Suprapubic skin (tissue), 3 donors: ENCODE data around the gene PSMF1.

Source experiments
- POLR2AphosphoS5 ChIP-seq, 3 donors: sonication (generic); formaldehyde crosslinking; IDR thresholded peaks; one replicate each; pipeline ENCODE4 v1.6.1; 2017; ENCODE audit warnings: antibody characterized with exemption in 3 of 3
- TF ChIP-seq, protein P1 (sequence below), 2 donors: fragments of 200-600 bp in 1 of 2; fragments of 450-650 bp in 1 of 2; sonication (generic) in 1 of 2; IDR thresholded peaks; one replicate each; pipeline ENCODE4 v1.5.1; 2016 to 2019; ENCODE audit warnings: antibody characterized with exemption in 2 of 2, mild to moderate bottlenecking in 1 of 2, moderate library complexity in 1 of 2

DNA sequence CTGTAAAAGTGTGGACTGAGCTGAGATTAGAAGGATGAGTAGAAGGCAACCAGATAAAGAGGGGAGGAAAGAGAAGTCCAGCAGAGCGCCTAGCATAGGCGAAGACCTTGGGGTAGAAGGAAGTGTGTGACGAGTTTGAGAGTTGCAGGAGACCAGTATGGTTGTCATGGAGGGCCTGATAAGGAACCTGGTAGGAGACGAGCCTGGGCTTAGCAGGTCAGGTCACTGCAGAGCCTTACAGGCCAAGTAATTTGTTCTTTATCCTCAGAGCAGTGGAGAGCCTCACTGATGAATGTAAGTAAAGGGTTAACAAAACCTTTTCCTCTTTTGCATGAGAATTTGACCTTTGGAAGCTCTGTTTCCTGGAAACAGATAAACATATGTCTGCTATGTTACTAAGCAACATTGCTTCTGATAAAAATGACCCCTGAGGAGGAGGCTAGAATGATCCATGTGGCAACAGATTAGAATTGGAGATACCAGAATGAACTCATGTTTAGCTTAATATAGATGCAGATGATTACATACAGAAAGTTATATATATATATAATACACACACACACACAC, 69.3 kb downstream of the PSMF1 start:
- TF ChIP-seq, protein P1, sequence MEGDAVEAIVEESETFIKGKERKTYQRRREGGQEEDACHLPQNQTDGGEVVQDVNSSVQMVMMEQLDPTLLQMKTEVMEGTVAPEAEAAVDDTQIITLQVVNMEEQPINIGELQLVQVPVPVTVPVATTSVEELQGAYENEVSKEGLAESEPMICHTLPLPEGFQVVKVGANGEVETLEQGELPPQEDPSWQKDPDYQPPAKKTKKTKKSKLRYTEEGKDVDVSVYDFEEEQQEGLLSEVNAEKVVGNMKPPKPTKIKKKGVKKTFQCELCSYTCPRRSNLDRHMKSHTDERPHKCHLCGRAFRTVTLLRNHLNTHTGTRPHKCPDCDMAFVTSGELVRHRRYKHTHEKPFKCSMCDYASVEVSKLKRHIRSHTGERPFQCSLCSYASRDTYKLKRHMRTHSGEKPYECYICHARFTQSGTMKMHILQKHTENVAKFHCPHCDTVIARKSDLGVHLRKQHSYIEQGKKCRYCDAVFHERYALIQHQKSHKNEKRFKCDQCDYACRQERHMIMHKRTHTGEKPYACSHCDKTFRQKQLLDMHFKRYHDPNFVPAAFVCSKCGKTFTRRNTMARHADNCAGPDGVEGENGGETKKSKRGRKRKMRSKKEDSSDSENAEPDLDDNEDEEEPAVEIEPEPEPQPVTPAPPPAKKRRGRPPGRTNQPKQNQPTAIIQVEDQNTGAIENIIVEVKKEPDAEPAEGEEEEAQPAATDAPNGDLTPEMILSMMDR (IDR thresholded peaks at IDR 0.05): no peak
- no peak for TF ChIP-seq POLR2AphosphoS5 (IDR thresholded peaks at IDR 0.05)
